T-cell (primary cell): Measurements from ENCODE around the gene ABCC3. TPM values are rescaled to one million over a fixed set of nuclear protein-coding genes. Genes with fewer than 3 reads are reported as not detected.

ENCODE experiments used
- ATAC-seq, 4 experiments: fragments of 200-7000 bp in 3 of 4; fragments of 150-1000 bp in 1 of 4; cut with Tn5 transposase; replicated peaks in 1 of 4; 1 replicate in 3 of 4; 2 replicates in 1 of 4; pipeline ENCODE4 v1.10.0; 2021; ENCODE audit warnings: moderate library complexity in 3 of 4, mild to moderate bottlenecking in 2 of 4, moderate number of reproducible peaks in 1 of 4
- CTCF ChIA-PET, 2 donors: fragments of 300-600 bp; sonication (Branson Sonifier 250); formaldehyde crosslinking; loops; one replicate each; lab custom pipeline; 2022; ENCODE audit warnings: antibody characterized with exemption in 2 of 2; lab: Charles Lee
- POLR2A ChIA-PET, 2 donors: fragments of 300-600 bp; sonication (Branson Sonifier 250); formaldehyde crosslinking; loops; one replicate each; lab custom pipeline; 2022; ENCODE audit warnings: antibody characterized with exemption in 2 of 2; lab: Charles Lee
- DNase-seq, 35 experiments: peaks; one replicate each; pipeline versions ENCODE4 v3.0.0 to v3.0.0-alpha.2; 2013 to 2023
- H3K27ac ChIP-seq: one replicate; pipeline ENCODE4 v1.5.1; 2013; ENCODE audit warnings: low read length
- H3K27me3 ChIP-seq, 2 experiments: replicated peaks in 1 of 2; 1 replicate in 1 of 2; 2 replicates in 1 of 2; pipeline versions ENCODE4 v1.6.1 to v1.7.0; 2013; ENCODE audit warnings: low read length in 1 of 2, mixed read lengths in 1 of 2; ENCODE audit not compliant: control insufficient read depth in 2 of 2, insufficient read depth in 2 of 2; ENCODE audit errors: extremely low read depth in 1 of 2
- H3K36me3 ChIP-seq, 2 donors: 1 replicate in 1 of 2; 2 replicates in 1 of 2; pipeline versions ENCODE4 v1.6.1 to v1.7.0; 2013; ENCODE audit warnings: low read length in 1 of 2; ENCODE audit not compliant: control insufficient read depth in 2 of 2, insufficient read depth in 1 of 2; ENCODE audit errors: extremely low read depth in 1 of 2
- H3K4me1 ChIP-seq, 2 experiments: 1 replicate in 1 of 2; 2 replicates in 1 of 2; pipeline versions ENCODE4 v1.6.1 to v1.7.0; 2013; ENCODE audit warnings: low read length in 2 of 2, mixed read lengths in 1 of 2; ENCODE audit not compliant: insufficient read depth in 2 of 2, control insufficient read depth in 1 of 2; ENCODE audit errors: extremely low read depth in 1 of 2
- H3K4me3 ChIP-seq, 2 donors: 1 replicate in 1 of 2; 2 replicates in 1 of 2; pipeline versions ENCODE4 v1.5.1 to v1.7.0; 2013; ENCODE audit warnings: mild to moderate bottlenecking in 2 of 2, low read length in 1 of 2, moderate library complexity in 1 of 2; ENCODE audit not compliant: control insufficient read depth in 1 of 2; ENCODE audit errors: extremely low read depth in 1 of 2
- H3K9me3 ChIP-seq: 2 replicates; pipeline ENCODE4 v1.7.0; 2013
- H3K27ac Mint-ChIP-seq, 2 donors: one replicate each; pipeline ENCODE4 v1.8.0; 2020 to 2021; ENCODE audit warnings: mild to moderate bottlenecking in 2 of 2, mixed read lengths in 2 of 2
- H3K27me3 Mint-ChIP-seq, 2 donors: one replicate each; pipeline ENCODE4 v1.8.0; 2021 to 2022; ENCODE audit warnings: mixed read lengths in 2 of 2
- H3K36me3 Mint-ChIP-seq: one replicate; pipeline ENCODE4 v1.8.0; 2021; ENCODE audit warnings: mixed read lengths
- H3K4me1 Mint-ChIP-seq, 3 donors: one replicate each; pipeline ENCODE4 v1.8.0; 2020 to 2022; ENCODE audit warnings: mixed read lengths in 3 of 3, mild to moderate bottlenecking in 1 of 3
- H3K4me3 Mint-ChIP-seq, 3 donors: one replicate each; pipeline ENCODE4 v1.8.0; 2020 to 2022; ENCODE audit warnings: mild to moderate bottlenecking in 3 of 3, mixed read lengths in 3 of 3, moderate library complexity in 3 of 3
- H3K9me3 Mint-ChIP-seq, 3 donors: one replicate each; pipeline ENCODE4 v1.8.0; 2020 to 2022; ENCODE audit warnings: mixed read lengths in 3 of 3
- WGBS: methylation state at CpG from one replicate; pipeline ENCODE4 v1.1.5; 2013; ENCODE audit warnings: missing lambda C conversion rate; ENCODE audit not compliant: insufficient coverage; 5-methylcytosine and 5-hydroxymethylcytosine counted together
- total RNA-seq, 35 experiments: library from RNA in 6 of 35; stranded (reverse) in 6 of 35; fragments of 120-200 nt in 1 of 35; gene quantifications; one replicate each; pipeline versions ENCODE4 v1.2.1 to v1.2.4 and lab custom pipeline; 2013 to 2026

The ABCC3 gene
- total RNA-seq, 5 donors from 2014 or later (not counting 1 experiment from before 2014, with no cell fraction given), result 0.75 to 2.2 (median 1.5) TPM; not detected in 1

DNA sequence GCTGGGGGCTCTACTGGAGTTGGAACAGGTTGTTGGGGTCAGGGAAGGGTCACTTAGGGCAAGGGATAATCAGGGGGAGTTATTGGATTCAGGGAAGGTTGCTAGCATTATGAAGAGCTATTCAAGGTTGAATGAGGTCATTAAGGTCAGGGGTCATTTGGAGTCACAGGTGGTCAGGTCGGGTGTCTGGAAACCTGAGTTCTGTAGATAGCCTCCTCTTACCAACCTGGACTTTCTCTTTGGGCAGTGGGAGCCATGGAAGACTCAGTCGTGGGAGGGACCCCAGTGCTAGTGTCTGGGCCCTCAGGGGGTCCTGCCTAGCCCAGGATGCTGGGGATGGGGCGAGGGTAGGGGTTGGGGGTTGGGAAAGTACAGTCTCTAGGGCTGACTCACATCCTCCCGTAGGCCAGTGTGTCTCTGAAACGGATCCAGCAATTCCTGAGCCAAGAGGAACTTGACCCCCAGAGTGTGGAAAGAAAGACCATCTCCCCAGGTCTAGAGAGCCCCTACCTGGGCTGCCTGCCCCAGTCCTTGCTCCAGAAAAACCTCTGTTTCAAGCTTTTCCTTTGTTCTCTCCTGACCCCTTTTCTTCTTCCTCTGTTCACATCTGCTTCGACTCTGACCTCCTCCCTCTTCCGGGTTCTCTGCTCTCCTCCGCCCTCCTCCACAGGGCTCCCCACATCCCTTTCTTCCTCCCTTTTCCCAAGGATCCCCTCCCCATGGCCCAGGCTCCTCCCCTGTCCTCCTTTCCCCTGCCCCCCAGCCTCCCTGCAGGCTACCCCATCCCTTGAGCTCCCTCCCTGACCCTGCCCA, 33.5 kb downstream of the ABCC3 start:
- ChIA-PET POLR2A (no interaction called here), CTCF (no interaction called here)
- Histone ChIP-seq H3K27ac (no peak overlapping the region), H3K36me3 (no peaks in the 10 kb centered on the region), H3K27me3 (peaks cover 0 to 3% of the 10 kb centered on the region in 2 experiments), H3K9me3 (no peaks in the 10 kb centered on the region), H3K4me1 (no peaks in the 10 kb centered on the region), H3K4me3 (no peak overlapping the region)
- H3K36me3 Mint-ChIP-seq, result no peaks in the 10 kb centered on the region
- H3K27ac Mint-ChIP-seq, result no peak overlapping the region
- H3K4me3 Mint-ChIP-seq, result no peak overlapping the region
- peak in 1 of 4 experiments; percentile 15 for ATAC-seq
- no peak for DNase-seq
- no peaks in the 10 kb centered on the region for H3K9me3 Mint-ChIP-seq
- no peaks in the 10 kb centered on the region for H3K4me1 Mint-ChIP-seq
- WGBS, result 54% methylated on average over 5 of the region's 8 CpGs
- no peaks in the 10 kb centered on the region for H3K27me3 Mint-ChIP-seq

DNA sequence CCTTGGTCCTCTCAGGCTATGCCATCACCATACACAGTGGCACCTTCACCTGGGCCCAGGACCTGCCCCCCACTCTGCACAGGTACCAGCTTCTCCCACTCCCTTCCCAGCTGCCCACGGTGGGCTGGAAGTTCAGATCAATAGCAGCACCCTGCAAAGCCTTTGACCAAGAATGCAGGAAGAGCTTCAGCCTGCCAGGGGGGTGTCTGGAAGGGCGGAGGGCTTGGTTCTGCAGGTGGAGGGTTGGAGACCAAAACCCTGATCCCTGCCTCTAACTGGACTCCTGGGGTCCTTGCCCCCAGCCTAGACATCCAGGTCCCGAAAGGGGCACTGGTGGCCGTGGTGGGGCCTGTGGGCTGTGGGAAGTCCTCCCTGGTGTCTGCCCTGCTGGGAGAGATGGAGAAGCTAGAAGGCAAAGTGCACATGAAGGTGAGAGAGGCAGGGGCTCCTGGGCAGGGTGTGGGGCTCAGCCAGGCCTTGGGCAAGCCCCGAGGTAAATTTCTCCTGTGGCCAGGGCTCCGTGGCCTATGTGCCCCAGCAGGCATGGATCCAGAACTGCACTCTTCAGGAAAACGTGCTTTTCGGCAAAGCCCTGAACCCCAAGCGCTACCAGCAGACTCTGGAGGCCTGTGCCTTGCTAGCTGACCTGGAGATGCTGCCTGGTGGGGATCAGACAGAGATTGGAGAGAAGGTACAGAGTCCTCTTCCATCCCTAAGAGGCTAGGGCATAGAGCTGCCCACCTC, 34.3 kb downstream of the ABCC3 start:
- Mint-ChIP-seq H3K4me1 (no peaks in the 10 kb centered on the region), H3K36me3 (no peaks in the 10 kb centered on the region), H3K9me3 (no peaks in the 10 kb centered on the region), H3K27ac (no peak overlapping the region), H3K4me3 (no peak overlapping the region), H3K27me3 (no peaks in the 10 kb centered on the region)
- 83% methylated on average over 5 of the region's 9 CpGs for WGBS
- no peaks in the 10 kb centered on the region for H3K9me3 ChIP-seq
- H3K27me3 ChIP-seq, result peaks cover 0 to 2% of the 10 kb centered on the region in 2 experiments
- ATAC-seq, result no peak
- no peak for DNase-seq
- no peaks in the 10 kb centered on the region for H3K4me1 ChIP-seq
- no peak overlapping the region for H3K27ac ChIP-seq
- ChIA-PET CTCF (no interaction called here), POLR2A (no interaction called here)
- H3K4me3 ChIP-seq, result no peak overlapping the region
- no peaks in the 10 kb centered on the region for H3K36me3 ChIP-seq

- no peak overlapping the region for H3K27ac Mint-ChIP-seq
- peaks cover 0 to 3% of the 10 kb centered on the region in 2 donors for H3K27me3 Mint-ChIP-seq
- no peaks in the 10 kb centered on the region for H3K36me3 Mint-ChIP-seq
- H3K27ac ChIP-seq, result no peak overlapping the region
- DNase-seq, result no peak
- no peak overlapping the region for H3K4me3 ChIP-seq
- H3K9me3 Mint-ChIP-seq, result no peaks in the 10 kb centered on the region
- H3K27me3 ChIP-seq, result peaks cover 0 to 7% of the 10 kb centered on the region in 2 experiments
- H3K36me3 ChIP-seq, result no peaks in the 10 kb centered on the region
- ChIA-PET POLR2A (no interaction called here), CTCF (no interaction called here)
- no peak overlapping the region for H3K4me3 Mint-ChIP-seq
- WGBS, result 100% methylated on average over 1 of the region's 5 CpGs
- no peaks in the 10 kb centered on the region for H3K4me1 ChIP-seq
- no peaks in the 10 kb centered on the region for H3K9me3 ChIP-seq
- no peak for ATAC-seq
- H3K4me1 Mint-ChIP-seq, result no peaks in the 10 kb centered on the region
Observed at GRCh38 chr17:50672071-50672470, 37.4 kb downstream of the ABCC3 start.

DNA sequence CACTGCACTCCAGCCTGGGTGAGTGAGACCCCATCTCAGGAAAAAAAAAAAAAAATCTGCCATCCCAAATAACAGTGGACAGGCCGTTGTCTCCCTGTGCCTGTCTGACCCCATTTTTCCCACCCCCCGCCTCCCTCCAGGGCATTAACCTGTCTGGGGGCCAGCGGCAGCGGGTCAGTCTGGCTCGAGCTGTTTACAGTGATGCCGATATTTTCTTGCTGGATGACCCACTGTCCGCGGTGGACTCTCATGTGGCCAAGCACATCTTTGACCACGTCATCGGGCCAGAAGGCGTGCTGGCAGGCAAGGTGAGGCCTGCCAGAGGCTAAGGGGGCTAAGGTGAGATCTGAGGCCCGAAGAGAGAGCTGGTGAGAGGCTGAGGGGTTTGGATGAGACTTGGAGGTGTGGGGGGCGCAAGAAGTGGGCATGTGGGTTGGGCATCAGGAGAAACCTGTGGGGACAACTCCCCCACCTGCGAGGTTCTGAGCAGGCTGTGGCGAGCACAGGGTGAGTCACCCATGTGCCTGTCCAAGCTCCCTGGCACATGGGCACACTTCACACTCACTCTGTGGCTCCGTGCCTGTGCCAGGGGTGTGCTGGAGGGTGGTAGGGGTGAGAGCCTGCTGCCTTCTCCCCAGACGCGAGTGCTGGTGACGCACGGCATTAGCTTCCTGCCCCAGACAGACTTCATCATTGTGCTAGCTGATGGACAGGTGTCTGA, 38.3 kb downstream of the ABCC3 start:
- Mint-ChIP-seq H3K27me3 (peaks cover 0 to 3% of the 10 kb centered on the region in 2 donors), H3K4me1 (no peaks in the 10 kb centered on the region), H3K9me3 (no peaks in the 10 kb centered on the region), H3K27ac (no peak overlapping the region), H3K4me3 (no peak overlapping the region), H3K36me3 (no peaks in the 10 kb centered on the region)
- ChIA-PET POLR2A (no interaction called here), CTCF (no interaction called here)
- Histone ChIP-seq H3K4me3 (no peak overlapping the region), H3K27ac (no peak overlapping the region), H3K4me1 (no peaks in the 10 kb centered on the region), H3K27me3 (peaks cover 0 to 9% of the 10 kb centered on the region in 2 experiments), H3K9me3 (no peaks in the 10 kb centered on the region), H3K36me3 (no peaks in the 10 kb centered on the region)
- no peak for ATAC-seq
- WGBS, result 94% methylated on average over 15 of the region's 20 CpGs
- DNase-seq, result no peak

DNA sequence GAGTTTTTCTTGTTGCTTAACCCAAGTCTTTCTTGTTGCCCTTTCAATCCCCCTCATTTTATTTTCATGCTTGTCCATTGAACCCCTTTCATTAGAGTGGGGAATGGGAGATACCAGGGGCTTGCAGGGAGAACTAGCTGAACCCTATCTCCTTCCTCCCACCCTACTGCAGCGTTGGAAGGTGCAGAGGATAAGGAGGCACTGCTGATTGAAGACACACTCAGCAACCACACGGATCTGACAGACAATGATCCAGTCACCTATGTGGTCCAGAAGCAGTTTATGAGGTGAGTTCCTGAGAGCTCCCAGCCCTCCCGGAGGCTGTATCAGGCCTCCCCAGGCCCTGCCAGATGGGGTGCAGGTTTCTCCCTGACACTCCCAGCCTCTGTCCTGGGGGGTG, 40.5 kb downstream of the ABCC3 start:
- ATAC-seq (no peak), DNase-seq (no peak)
- WGBS, result 93% methylated on average over 2 of the region's 3 CpGs
- no peak overlapping the region for H3K27ac ChIP-seq
- Mint-ChIP-seq H3K27me3 (peaks cover 6 to 12% of the 10 kb centered on the region in 2 donors), H3K27ac (no peak overlapping the region), H3K36me3 (no peaks in the 10 kb centered on the region), H3K4me1 (no peaks in the 10 kb centered on the region), H3K4me3 (no peak overlapping the region), H3K9me3 (no peaks in the 10 kb centered on the region)
- peaks cover 0 to 26% of the 10 kb centered on the region in 2 experiments for H3K27me3 ChIP-seq
- H3K9me3 ChIP-seq, result no peaks in the 10 kb centered on the region
- CTCF ChIA-PET, result no interaction called here
- H3K4me1 ChIP-seq, result no peaks in the 10 kb centered on the region
- H3K4me3 ChIP-seq, result no peak overlapping the region
- no peaks in the 10 kb centered on the region for H3K36me3 ChIP-seq
- POLR2A ChIA-PET, result no interaction called here

- Histone ChIP-seq H3K36me3 (no peaks in the 10 kb centered on the region), H3K4me3 (no peak overlapping the region), H3K27me3 (peaks cover 0 to 30% of the 10 kb centered on the region in 2 experiments), H3K9me3 (no peaks in the 10 kb centered on the region), H3K4me1 (no peaks in the 10 kb centered on the region), H3K27ac (no peak overlapping the region)
- H3K4me1 Mint-ChIP-seq, result no peaks in the 10 kb centered on the region
- peaks cover 6 to 16% of the 10 kb centered on the region in 2 donors for H3K27me3 Mint-ChIP-seq
- ChIA-PET POLR2A (no interaction called here), CTCF (no interaction called here)
- no peak overlapping the region for H3K27ac Mint-ChIP-seq
- no peak for DNase-seq
- no peak for ATAC-seq
- no peaks in the 10 kb centered on the region for H3K9me3 Mint-ChIP-seq
- WGBS, result 83% methylated on average over 7 of the region's 7 CpGs
- H3K36me3 Mint-ChIP-seq, result no peaks in the 10 kb centered on the region
- H3K4me3 Mint-ChIP-seq, result no peak overlapping the region
Observed at GRCh38 chr17:50675627-50676026, 40.9 kb downstream of the ABCC3 start.
